Lung (tissue), 12 donors: ENCODE results near the gene PTPRT. TPM values are rescaled to one million over a fixed set of nuclear protein-coding genes. Genes with fewer than 3 reads are reported as not detected.

Source experiments
- ATAC-seq: fragments of 200-7000 bp; cut with Tn5 transposase; one replicate; pipeline ENCODE4 v1.9.1; 2020; ENCODE audit warnings: moderate number of reproducible peaks; ENCODE audit not compliant: insufficient read depth, low FRiP score
- DNase-seq, 3 donors: peaks; one replicate each; pipeline ENCODE4 v3.0.0-alpha.2; 2013 to 2017
- H3K27ac ChIP-seq, 2 donors: one replicate each; pipeline ENCODE4 v1.5.1; 2013; ENCODE audit warnings: mild to moderate bottlenecking in 2 of 2, moderate library complexity in 2 of 2, control low read depth in 1 of 2, inconsistent platforms in 1 of 2, low read depth in 1 of 2, low read length in 1 of 2
- H3K27me3 ChIP-seq, 3 donors: one replicate each; pipeline ENCODE4 v1.5.1; 2013; ENCODE audit warnings: low read length in 2 of 3; ENCODE audit not compliant: control insufficient read depth in 3 of 3, insufficient read depth in 3 of 3
- H3K36me3 ChIP-seq, 4 donors: one replicate each; pipeline ENCODE4 v1.5.1; 2013; ENCODE audit warnings: low read length in 4 of 4, mild to moderate bottlenecking in 1 of 4, moderate library complexity in 1 of 4; ENCODE audit not compliant: control insufficient read depth in 4 of 4, insufficient read depth in 4 of 4
- H3K4me1 ChIP-seq, 5 donors: one replicate each; pipeline ENCODE4 v1.5.1; 2013; ENCODE audit warnings: low read length in 5 of 5, mild to moderate bottlenecking in 2 of 5, moderate library complexity in 1 of 5; ENCODE audit not compliant: control insufficient read depth in 5 of 5, insufficient read depth in 5 of 5
- H3K4me3 ChIP-seq: one replicate; pipeline ENCODE4 v1.5.1; 2013; ENCODE audit warnings: mild to moderate bottlenecking, control low read depth, moderate library complexity
- H3K9ac ChIP-seq, 2 donors: one replicate each; pipeline ENCODE4 v1.5.1; 2013; ENCODE audit warnings: low read length in 2 of 2, control low read depth in 1 of 2; ENCODE audit not compliant: insufficient read depth in 1 of 2
- H3K9me3 ChIP-seq, 4 donors: one replicate each; pipeline ENCODE4 v1.5.1; 2013; ENCODE audit warnings: low read length in 3 of 4, mild to moderate bottlenecking in 1 of 4, moderate library complexity in 1 of 4; ENCODE audit not compliant: control insufficient read depth in 4 of 4, insufficient read depth in 3 of 4
- CTCF ChIP-seq: IDR thresholded peaks from 2 replicates; pipeline ENCODE4 v1.5.1; 2012; ENCODE audit warnings: mild to moderate bottlenecking; ENCODE audit errors: control extremely low read depth, extremely low read depth
- WGBS, 2 donors: extraction: QIAGEN DNeasy Blood & Tissue Kit; methylation state at CpG; one replicate each; pipeline ENCODE4 v1.1.7; 2013; 5-methylcytosine and 5-hydroxymethylcytosine counted together
- polyA plus RNA-seq, 2 donors: library from polyadenylated mRNA; stranded (reverse); fragments of 200-250 nt; gene quantifications; one replicate each; pipeline ENCODE4 v1.2.1, GENCODE V29; 2013
- total RNA-seq, 2 donors: library from RNA; depleted of rRNA in 1 of 2; stranded (reverse); fragments of >200 nt in 1 of 2; gene quantifications; one replicate each; pipeline ENCODE4 v1.2.1, GENCODE V29; 2014 to 2021
- donor health status: control.
- donor health status: control.
- donor health status: Bipolar disorder and iron deficiency.
- donor health status: healthy.
- donor health status: DM: yes; HTN: yes; CAD: no.

Gene PTPRT
- total and polyA plus RNA-seq, 4 donors: 0.37 to 13.8 (median 6.1) TPM

- ATAC-seq (no peak), DNase-seq (no peak)
- no peak for TF ChIP-seq CTCF
- Histone ChIP-seq H3K9ac (no peak overlapping the region), H3K4me1 (no peaks in the 10 kb centered on the region), H3K4me3 (no peak overlapping the region), H3K9me3 (no peaks in the 10 kb centered on the region), H3K27me3 (no peaks in the 10 kb centered on the region), H3K27ac (no peak overlapping the region), H3K36me3 (no peaks in the 10 kb centered on the region)
- 80 to 82% methylated on average over 5 of the region's 5 CpGs for WGBS, 2 donors
These were observed 693.1 kb downstream of the PTPRT start for GRCh38 chr20:42496595-42496994.

DNA sequence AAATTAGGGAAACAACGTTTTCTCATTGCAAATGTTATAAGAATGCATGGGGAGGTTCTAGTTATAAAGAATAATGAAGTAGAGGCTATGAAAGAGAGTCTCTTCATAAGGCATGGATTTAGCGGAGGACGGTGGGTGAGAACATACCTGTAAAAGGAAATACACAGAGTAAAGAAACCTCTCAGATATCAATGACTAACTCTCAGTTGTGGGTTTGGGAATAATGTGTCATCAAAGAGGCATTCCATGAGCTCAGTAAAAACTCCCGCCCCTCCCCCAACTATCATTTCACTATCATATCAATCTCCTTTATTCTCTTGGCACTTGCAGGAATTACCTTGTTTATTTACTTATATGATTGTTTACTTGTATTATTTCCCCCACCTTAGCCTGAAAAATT lies 695.4 kb downstream of the PTPRT start:
- Histone ChIP-seq H3K9ac (no peak overlapping the region), H3K27me3 (no peaks in the 10 kb centered on the region), H3K27ac (no peak overlapping the region), H3K9me3 (no peaks in the 10 kb centered on the region), H3K4me1 (no peaks in the 10 kb centered on the region), H3K4me3 (no peak overlapping the region), H3K36me3 (no peaks in the 10 kb centered on the region)
- no peak for ATAC-seq
- TF ChIP-seq CTCF: no peak
- 81 to 83% methylated on average over 4 of the region's 4 CpGs for WGBS, 2 donors
- no peak for DNase-seq

GRCh38 chr20:42493001-42493400 lies 696.7 kb downstream of the PTPRT start:
- no peak for ATAC-seq
- no peak overlapping the region for H3K9ac ChIP-seq

More at GRCh38 chr20:42493001-42493400, 696.7 kb downstream of the PTPRT start:
- Histone ChIP-seq H3K27me3 (no peaks in the 10 kb centered on the region), H3K27ac (no peak overlapping the region), H3K36me3 (no peaks in the 10 kb centered on the region), H3K9me3 (no peaks in the 10 kb centered on the region), H3K4me3 (no peak overlapping the region), H3K4me1 (no peaks in the 10 kb centered on the region)
- no peak for DNase-seq
- TF ChIP-seq CTCF: no peak
